GM23338 (cell line): Measurements from ENCODE around the gene CDCA4.

Experiments
- CREB1 ChIP-seq: fragments of 250-450 bp; sonication (Bioruptor Pico); IDR thresholded peaks from 2 replicates; pipeline ENCODE4 v1.5.0; 2020; ENCODE audit warnings: low read depth, mild to moderate bottlenecking, moderate library complexity
- CTCF ChIP-seq, 2 experiments: fragments of 200-600 bp in 1 of 2; sonication (generic) in 1 of 2; conservative IDR thresholded peaks; 2 replicates each; pipeline versions ENCODE4 v1.5.1 to v1.6.1; 2016 to 2017; ENCODE audit warnings: antibody characterized with exemption in 2 of 2, low read depth in 2 of 2, mild to moderate bottlenecking in 2 of 2, moderate library complexity in 1 of 2
- ETS1 ChIP-seq: IDR thresholded peaks from 2 replicates; pipeline ENCODE4 v1.6.1; 2016; ENCODE audit warnings: antibody characterized with exemption
- EZH2 ChIP-seq: fragments of 200-600 bp; sonication (generic); IDR thresholded peaks from one replicate; pipeline ENCODE4 v1.8.0; 2017; ENCODE audit warnings: antibody characterized with exemption, mild to moderate bottlenecking, low read depth; ENCODE audit not compliant: unreplicated experiment
- EZH2phosphoT487 ChIP-seq: fragments of 200-600 bp; sonication (generic); IDR thresholded peaks from one replicate; pipeline ENCODE4 v1.8.1; 2018; ENCODE audit warnings: antibody characterized with exemption; ENCODE audit not compliant: unreplicated experiment
- JUNB ChIP-seq: IDR thresholded peaks from one replicate; pipeline ENCODE4 v1.6.1; 2016; ENCODE audit warnings: antibody characterized with exemption; ENCODE audit not compliant: unreplicated experiment
- POLR2AphosphoS5 ChIP-seq: IDR thresholded peaks from 2 replicates; pipeline ENCODE4 v1.6.1; 2016; ENCODE audit warnings: antibody characterized with exemption, low read depth
- STAT1 ChIP-seq: IDR thresholded peaks from one replicate; pipeline ENCODE4 v1.6.1; 2016; ENCODE audit warnings: antibody characterized with exemption; ENCODE audit not compliant: unreplicated experiment
- ZNF114 ChIP-seq: fragments of 250-450 bp; sonication (Bioruptor Pico); IDR thresholded peaks from 2 replicates; pipeline ENCODE4 v1.5.0; 2020; ENCODE audit warnings: mild to moderate bottlenecking, moderate library complexity
- ZNF331 ChIP-seq: fragments of 250-450 bp; sonication (Bioruptor Pico); IDR thresholded peaks from 2 replicates; pipeline ENCODE4 v1.5.0; 2020; ENCODE audit warnings: low read depth, mild to moderate bottlenecking, moderate library complexity
- TF ChIP-seq, protein P1 (sequence below): IDR thresholded peaks from one replicate; pipeline ENCODE4 v1.6.1; 2018; ENCODE audit warnings: antibody characterized with exemption; ENCODE audit not compliant: unreplicated experiment
- TF ChIP-seq, protein P2 (sequence below): fragments of 250-450 bp; sonication (Bioruptor Pico); IDR thresholded peaks from 2 replicates; pipeline ENCODE4 v1.5.0; 2020; ENCODE audit warnings: mild to moderate bottlenecking, moderate library complexity

DNA sequence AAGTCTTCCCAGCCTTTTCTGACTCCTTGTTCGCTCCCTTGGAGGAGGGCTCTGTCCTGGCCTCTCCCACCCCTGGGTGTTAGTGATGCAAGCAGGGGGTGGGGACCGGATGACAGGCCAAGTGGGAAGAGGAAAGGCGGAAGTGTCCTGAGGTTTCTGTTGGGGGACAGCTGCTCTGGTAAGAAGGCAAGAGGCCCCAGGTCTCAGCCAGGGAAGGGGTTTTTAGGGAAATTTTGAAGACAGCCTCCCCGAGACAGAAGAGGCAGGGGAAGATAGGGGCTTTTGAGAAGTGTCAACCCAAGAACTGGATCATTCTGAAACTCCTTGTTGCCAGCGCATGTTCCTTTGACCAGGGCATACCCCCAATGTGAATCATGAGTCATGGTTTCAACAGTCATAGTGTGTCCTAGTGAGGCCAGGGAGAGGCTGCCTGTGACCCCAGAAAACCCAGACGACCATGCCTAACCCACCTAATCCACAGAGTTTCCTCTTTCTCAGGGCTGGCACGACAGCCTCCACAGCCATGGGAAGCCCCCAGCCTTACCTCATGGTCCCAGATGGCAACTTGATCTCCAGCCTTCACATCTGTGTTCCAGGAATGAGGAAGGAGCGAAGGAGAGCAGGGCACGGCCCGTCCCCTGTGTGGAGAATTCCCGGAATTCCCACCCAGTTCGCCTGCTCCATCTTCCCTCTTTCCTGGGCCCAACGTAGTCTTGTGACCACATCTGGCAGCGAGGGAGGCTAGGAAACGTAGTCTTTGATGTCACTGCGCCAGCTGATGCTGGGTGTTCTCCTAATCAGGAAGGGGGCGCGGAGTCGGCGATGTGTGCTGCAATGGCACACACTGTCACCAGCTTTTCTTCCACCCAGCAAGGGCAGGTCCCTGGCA, 49.2 kb upstream of the CDCA4 start:
- no peak for TF ChIP-seq ETS1
- no peak for TF ChIP-seq POLR2AphosphoS5
- no peak for TF ChIP-seq CTCF (conservative IDR thresholded peaks at IDR 0.05; ENCODE audit: low read depth in 2 of 2)
- TF ChIP-seq EZH2, result no peak
- TF ChIP-seq, protein P1, sequence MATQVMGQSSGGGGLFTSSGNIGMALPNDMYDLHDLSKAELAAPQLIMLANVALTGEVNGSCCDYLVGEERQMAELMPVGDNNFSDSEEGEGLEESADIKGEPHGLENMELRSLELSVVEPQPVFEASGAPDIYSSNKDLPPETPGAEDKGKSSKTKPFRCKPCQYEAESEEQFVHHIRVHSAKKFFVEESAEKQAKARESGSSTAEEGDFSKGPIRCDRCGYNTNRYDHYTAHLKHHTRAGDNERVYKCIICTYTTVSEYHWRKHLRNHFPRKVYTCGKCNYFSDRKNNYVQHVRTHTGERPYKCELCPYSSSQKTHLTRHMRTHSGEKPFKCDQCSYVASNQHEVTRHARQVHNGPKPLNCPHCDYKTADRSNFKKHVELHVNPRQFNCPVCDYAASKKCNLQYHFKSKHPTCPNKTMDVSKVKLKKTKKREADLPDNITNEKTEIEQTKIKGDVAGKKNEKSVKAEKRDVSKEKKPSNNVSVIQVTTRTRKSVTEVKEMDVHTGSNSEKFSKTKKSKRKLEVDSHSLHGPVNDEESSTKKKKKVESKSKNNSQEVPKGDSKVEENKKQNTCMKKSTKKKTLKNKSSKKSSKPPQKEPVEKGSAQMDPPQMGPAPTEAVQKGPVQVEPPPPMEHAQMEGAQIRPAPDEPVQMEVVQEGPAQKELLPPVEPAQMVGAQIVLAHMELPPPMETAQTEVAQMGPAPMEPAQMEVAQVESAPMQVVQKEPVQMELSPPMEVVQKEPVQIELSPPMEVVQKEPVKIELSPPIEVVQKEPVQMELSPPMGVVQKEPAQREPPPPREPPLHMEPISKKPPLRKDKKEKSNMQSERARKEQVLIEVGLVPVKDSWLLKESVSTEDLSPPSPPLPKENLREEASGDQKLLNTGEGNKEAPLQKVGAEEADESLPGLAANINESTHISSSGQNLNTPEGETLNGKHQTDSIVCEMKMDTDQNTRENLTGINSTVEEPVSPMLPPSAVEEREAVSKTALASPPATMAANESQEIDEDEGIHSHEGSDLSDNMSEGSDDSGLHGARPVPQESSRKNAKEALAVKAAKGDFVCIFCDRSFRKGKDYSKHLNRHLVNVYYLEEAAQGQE, result no peak
- TF ChIP-seq, protein P2, sequence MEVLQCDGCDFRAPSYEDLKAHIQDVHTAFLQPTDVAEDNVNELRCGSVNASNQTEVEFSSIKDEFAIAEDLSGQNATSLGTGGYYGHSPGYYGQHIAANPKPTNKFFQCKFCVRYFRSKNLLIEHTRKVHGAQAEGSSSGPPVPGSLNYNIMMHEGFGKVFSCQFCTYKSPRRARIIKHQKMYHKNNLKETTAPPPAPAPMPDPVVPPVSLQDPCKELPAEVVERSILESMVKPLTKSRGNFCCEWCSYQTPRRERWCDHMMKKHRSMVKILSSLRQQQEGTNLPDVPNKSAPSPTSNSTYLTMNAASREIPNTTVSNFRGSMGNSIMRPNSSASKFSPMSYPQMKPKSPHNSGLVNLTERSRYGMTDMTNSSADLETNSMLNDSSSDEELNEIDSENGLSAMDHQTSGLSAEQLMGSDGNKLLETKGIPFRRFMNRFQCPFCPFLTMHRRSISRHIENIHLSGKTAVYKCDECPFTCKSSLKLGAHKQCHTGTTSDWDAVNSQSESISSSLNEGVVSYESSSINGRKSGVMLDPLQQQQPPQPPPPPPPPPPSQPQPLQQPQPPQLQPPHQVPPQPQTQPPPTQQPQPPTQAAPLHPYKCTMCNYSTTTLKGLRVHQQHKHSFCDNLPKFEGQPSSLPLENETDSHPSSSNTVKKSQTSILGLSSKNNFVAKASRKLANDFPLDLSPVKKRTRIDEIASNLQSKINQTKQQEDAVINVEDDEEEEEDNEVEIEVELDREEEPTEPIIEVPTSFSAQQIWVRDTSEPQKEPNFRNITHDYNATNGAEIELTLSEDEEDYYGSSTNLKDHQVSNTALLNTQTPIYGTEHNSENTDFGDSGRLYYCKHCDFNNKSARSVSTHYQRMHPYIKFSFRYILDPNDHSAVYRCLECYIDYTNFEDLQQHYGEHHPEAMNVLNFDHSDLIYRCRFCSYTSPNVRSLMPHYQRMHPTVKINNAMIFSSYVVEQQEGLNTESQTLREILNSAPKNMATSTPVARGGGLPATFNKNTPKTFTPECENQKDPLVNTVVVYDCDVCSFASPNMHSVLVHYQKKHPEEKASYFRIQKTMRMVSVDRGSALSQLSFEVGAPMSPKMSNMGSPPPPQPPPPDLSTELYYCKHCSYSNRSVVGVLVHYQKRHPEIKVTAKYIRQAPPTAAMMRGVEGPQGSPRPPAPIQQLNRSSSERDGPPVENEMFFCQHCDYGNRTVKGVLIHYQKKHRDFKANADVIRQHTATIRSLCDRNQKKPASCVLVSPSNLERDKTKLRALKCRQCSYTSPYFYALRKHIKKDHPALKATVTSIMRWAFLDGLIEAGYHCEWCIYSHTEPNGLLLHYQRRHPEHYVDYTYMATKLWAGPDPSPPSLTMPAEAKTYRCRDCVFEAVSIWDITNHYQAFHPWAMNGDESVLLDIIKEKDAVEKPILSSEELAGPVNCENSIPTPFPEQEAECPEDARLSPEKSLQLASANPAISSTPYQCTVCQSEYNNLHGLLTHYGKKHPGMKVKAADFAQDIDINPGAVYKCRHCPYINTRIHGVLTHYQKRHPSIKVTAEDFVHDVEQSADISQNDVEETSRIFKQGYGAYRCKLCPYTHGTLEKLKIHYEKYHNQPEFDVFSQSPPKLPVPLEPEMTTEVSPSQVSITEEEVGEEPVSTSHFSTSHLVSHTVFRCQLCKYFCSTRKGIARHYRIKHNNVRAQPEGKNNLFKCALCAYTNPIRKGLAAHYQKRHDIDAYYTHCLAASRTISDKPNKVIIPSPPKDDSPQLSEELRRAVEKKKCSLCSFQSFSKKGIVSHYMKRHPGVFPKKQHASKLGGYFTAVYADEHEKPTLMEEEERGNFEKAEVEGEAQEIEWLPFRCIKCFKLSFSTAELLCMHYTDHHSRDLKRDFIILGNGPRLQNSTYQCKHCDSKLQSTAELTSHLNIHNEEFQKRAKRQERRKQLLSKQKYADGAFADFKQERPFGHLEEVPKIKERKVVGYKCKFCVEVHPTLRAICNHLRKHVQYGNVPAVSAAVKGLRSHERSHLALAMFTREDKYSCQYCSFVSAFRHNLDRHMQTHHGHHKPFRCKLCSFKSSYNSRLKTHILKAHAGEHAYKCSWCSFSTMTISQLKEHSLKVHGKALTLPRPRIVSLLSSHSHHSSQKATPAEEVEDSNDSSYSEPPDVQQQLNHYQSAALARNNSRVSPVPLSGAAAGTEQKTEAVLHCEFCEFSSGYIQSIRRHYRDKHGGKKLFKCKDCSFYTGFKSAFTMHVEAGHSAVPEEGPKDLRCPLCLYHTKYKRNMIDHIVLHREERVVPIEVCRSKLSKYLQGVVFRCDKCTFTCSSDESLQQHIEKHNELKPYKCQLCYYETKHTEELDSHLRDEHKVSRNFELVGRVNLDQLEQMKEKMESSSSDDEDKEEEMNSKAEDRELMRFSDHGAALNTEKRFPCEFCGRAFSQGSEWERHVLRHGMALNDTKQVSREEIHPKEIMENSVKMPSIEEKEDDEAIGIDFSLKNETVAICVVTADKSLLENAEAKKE (CRISPR knock-in tag), result no peak
- TF ChIP-seq CREB1 (CRISPR knock-in tag), result no peak
- no peak for TF ChIP-seq ZNF114
- no peak for TF ChIP-seq ZNF331
- no peak for TF ChIP-seq EZH2phosphoT487
- TF ChIP-seq STAT1, result no peak
- no peak for TF ChIP-seq JUNB
